Epithelial cell of esophagus (primary cell): ENCODE measurements around the gene LCP1.

Experiments
- DNase-seq: peaks from one replicate; pipeline ENCODE4 v3.0.0; 2010; ENCODE audit warnings: low read depth
- H3K4me3 ChIP-seq: 2 replicates; pipeline ENCODE4 v1.5.1; 2011; ENCODE audit warnings: mild to moderate bottlenecking, low read length, control low read depth
- TF ChIP-seq, protein P1 (sequence below): IDR thresholded peaks from 2 replicates; pipeline ENCODE4 v1.5.1; 2011; ENCODE audit warnings: low read depth, mild to moderate bottlenecking, low read length, control low read depth, inconsistent platforms; ENCODE audit not compliant: insufficient read depth; ENCODE audit errors: missing control alignments

The LCP1 gene

DNA sequence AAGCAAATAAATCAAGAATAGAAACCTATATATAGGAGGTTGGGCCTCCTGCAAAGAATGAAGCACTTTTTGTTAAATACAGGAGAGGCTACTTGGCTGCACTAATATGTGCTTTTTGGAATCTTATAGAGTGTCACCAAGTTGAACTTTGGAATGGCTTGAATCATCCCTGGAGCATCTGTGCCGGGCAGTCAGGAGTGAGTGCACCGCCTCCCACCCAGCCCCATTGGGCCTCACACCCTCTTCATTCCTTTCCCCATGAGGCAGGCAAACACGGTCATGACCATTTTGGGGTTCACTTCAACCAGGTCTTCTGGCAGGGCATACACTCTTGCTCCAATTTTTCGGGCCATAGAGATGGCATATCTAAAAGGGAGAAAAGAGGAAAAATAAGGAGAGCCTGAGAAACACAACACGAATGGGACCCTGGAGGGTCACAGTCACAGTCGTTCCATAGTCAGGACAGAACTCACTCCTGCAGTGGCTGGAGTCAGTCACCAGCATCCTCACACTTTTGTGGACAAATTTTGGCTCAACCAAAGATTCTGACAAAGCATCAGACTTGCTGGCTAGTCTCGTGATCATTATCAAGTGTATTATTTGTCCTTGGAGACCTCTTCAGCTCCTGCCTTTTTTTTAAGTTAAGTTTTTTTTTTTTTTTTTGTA, 54.5 kb downstream of the LCP1 start:
- TF ChIP-seq, protein P1, sequence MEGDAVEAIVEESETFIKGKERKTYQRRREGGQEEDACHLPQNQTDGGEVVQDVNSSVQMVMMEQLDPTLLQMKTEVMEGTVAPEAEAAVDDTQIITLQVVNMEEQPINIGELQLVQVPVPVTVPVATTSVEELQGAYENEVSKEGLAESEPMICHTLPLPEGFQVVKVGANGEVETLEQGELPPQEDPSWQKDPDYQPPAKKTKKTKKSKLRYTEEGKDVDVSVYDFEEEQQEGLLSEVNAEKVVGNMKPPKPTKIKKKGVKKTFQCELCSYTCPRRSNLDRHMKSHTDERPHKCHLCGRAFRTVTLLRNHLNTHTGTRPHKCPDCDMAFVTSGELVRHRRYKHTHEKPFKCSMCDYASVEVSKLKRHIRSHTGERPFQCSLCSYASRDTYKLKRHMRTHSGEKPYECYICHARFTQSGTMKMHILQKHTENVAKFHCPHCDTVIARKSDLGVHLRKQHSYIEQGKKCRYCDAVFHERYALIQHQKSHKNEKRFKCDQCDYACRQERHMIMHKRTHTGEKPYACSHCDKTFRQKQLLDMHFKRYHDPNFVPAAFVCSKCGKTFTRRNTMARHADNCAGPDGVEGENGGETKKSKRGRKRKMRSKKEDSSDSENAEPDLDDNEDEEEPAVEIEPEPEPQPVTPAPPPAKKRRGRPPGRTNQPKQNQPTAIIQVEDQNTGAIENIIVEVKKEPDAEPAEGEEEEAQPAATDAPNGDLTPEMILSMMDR, result no peak
- no peak for DNase-seq
- no peak overlapping the region for H3K4me3 ChIP-seq

DNA sequence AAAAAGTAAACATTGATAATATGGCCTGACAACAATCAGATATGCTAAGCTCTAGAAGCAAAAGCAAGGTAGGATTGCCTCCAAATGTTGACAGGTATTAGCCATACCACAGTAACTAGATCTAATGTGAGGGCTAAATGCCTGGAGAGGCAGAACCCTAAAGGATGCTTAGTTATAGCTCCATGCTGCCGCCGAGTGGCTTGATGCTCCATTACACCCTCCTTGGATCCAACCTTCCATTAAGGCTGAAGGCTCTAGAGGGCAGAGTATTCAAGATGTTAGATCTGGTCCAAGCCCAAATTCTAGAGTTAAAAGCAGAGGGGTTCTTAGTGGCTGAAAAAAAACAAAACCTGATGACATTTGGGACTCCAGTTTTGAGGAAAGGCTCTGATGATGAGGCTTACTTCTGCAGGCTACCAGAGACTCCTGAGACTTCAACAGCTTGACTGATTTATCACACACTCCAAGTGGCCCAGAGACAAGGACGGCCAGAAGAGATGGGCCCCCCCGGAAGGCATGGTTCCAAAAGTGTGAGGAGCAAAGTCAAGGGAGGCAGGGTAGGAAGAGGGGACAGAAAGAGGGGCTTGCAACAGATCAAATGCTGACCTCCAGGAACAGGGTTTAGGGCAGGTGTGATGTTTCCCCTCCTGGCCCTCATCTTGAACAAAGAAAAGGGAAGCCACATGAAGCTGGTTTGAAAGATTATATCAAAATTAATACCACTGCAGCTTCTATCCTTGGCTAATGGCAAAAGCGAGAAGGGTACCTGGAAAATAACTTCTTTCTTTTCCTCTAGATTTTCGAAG, 55.2 kb downstream of the LCP1 start:
- no peak overlapping the region for H3K4me3 ChIP-seq
- peak; percentile 79 for DNase-seq
- TF ChIP-seq, protein P1, result peak; percentile 99

DNA sequence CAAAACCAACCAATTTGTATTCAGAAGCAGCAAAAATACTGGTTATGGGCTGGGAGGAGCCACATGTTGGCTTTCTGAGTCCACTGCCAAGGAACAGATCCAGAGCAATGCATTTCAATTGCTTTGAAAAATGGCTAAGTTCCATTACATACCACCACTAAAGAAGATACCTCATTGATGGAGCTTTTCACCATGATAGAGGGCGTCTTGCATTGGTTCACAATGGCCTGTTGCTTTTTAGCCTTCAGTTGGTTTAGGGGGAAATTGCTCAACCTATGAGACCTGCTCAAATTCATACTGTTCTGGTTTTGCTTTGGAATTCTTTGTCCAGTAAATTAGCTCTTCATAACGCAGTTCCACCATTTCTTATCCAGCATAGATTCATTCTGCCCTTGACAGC, 55.9 kb downstream of the LCP1 start:
- DNase-seq, result no peak
- TF ChIP-seq, protein P1, result no peak

DNA sequence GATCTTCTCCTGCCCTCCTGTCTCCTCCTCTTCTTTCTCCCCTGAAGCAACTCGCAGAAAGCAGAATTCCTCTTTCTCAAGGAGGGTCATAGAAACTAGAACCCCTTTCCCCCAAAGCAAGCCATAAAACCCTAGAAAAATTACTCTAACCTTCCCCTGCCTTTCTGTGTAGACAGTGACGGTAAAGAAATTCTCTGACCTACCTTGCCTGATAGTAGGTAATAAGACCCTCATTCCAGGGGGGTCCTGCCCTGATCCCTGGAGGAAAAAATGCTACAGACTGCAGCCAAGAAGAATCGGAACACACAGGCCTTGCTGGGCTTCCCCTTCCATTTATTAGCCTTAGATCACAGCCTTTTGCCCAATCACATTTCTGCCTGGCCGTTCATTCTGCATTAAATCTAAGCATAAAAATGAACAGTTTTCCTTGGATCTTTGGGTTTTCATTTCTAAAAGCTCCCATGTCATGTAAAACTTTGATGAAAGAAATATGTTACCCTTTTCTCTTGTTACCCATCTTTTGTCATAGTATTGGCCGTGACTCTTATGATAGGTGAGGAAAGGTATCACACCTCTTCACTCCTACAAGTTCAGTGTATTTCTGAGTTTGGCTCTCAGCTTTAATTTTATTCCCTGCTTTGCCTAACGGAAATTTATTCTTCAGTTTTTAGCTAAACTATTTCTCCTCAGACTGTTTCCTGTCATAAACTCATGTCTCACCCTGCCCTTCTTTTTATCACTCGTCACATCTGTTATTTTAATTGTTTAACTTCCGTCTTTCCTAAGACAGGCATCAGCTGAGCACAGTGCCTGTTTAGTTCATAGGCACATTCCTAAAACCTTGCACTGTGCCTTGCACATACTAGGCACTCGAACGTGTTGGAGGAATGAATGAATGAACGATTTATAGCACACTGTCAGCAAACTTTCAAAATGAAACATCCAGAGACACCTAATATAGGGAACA, 56.7 kb downstream of the LCP1 start:
- DNase-seq, result no peak
- H3K4me3 ChIP-seq, result no peak overlapping the region

More for the DNA sequence above, 55.9 kb downstream of the LCP1 start:
- no peak overlapping the region for H3K4me3 ChIP-seq

DNA sequence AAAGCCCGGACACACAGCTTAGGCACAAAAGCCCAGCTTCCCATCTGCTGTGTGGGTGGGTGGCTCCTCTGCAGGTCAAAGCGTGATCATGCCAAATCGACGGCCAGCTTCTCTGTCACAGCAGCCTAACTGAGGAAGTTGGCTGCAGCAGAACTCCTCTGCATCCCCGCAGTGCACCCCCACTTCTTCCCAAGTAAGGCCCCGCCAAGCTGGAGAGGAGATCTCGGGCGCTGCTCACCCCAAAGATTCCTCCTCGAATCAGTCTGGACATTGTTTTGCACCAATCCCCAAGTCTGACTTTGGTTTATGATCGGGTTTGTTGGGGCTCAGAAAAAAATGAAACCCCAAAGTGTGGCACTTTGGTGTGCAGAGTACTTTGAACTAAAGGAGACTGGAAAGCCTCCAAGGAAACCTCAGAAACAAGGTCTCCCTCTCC, 57.4 kb downstream of the LCP1 start:
- TF ChIP-seq, protein P1, result no peak
- DNase-seq, result no peak
- no peak overlapping the region for H3K4me3 ChIP-seq

More for the DNA sequence above, 56.7 kb downstream of the LCP1 start:
- TF ChIP-seq, protein P1, result no peak

DNA sequence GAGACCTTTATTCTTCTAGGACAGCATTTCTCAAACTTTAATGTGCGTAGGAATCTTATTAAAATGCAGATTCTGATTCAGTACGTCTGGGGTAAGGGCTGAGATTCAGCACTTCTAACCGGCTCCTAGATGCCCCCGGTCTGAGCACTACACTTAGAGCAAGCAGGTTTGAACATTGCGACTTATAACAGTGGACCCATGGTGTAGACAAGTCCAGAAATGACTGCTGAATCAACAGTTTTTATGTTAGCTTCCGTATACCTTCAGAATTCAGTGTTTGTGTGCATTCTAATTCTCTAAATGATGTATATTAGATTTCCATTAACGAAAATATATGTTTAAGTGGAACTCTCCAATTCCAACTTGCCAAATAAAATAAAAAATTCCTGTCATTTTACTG, 59.7 kb downstream of the LCP1 start:
- no peak overlapping the region for H3K4me3 ChIP-seq
- TF ChIP-seq, protein P1, result no peak
- no peak for DNase-seq
